ENCODE results near the gene NUMA1. TPM values are rescaled to one million over a fixed set of nuclear protein-coding genes. Genes with fewer than 3 reads are reported as not detected.

The NUMA1 gene
- total and polyA plus RNA-seq, 2 experiments from 2014 or later, result 33.2 to 104 TPM

GRCh38 chr11:72040491-72041363 lies 39.6 kb downstream of the NUMA1 start:
- ATAC-seq (peak; percentile 70), DNase-seq (ENCODE audit: low spot score) (peak; percentile 74)
- H3K4me3 Mint-ChIP-seq, result no peak overlapping the region
- Histone ChIP-seq H3K36me3 (ENCODE audit: insufficient read depth) (no peaks in the 10 kb centered on the region), H3K9me2 (ENCODE audit: insufficient read depth) (no peaks in the 10 kb centered on the region), H2AFZ (no peak overlapping the region), H3F3A (replicated peaks; ENCODE audit: low read depth) (peaks cover 5% of the 10 kb centered on the region), H3K4me2 (peak overlapping the region; percentile 71), H3K4me3 (peak overlapping the region; percentile 51), H3K27me3 (ENCODE audit: insufficient read depth) (no peaks in the 10 kb centered on the region), H3K4me1 (ENCODE audit: insufficient read depth) (peaks cover 41% of the 10 kb centered on the region), H3K27ac (ENCODE audit: low read depth) (peak overlapping the region; percentile 81), H4K20me1 (replicated peaks; ENCODE audit: insufficient read depth) (peaks cover 5% of the 10 kb centered on the region; the same call in 1 of the 2 replicates), H3K79me2 (replicated peaks; ENCODE audit: insufficient read depth) (peaks cover 74% of the 10 kb centered on the region)
- no peak overlapping the region for H3K27ac Mint-ChIP-seq
- H3K9me3 Mint-ChIP-seq, result no peaks in the 10 kb centered on the region
- peaks cover 4% of the 10 kb centered on the region for H3K36me3 Mint-ChIP-seq (ENCODE audit: low read depth)
- peaks cover 4% of the 10 kb centered on the region for H3K27me3 Mint-ChIP-seq (ENCODE audit: insufficient read depth, low read depth, poor library complexity)
- peaks cover 10% of the 10 kb centered on the region for H3K4me1 Mint-ChIP-seq
- TF ChIP-seq CREB1 (CRISPR knock-in tag; IDR thresholded peaks at IDR 0.05; ENCODE audit: low read depth), result 0 out of 2 replicates have a peak, but pooled peaks have one; percentile 18
- TF ChIP-seq ZNF462 (CRISPR knock-in tag; IDR thresholded peaks at IDR 0.05), result no peak

- H2AFZ ChIP-seq, result no peak overlapping the region
- peaks cover 5% of the 10 kb centered on the region for H3F3A ChIP-seq (replicated peaks; ENCODE audit: low read depth)
- no peaks in the 10 kb centered on the region; the same call in 1 of the 2 replicates for H3K36me3 ChIP-seq (ENCODE audit: insufficient read depth)
- H3K4me1 ChIP-seq (ENCODE audit: insufficient read depth), result peaks cover 41% of the 10 kb centered on the region
- H3K4me1 Mint-ChIP-seq, result peaks cover 8% of the 10 kb centered on the region
- no peak overlapping the region for H3K27ac Mint-ChIP-seq
- no peak overlapping the region for H3K4me3 Mint-ChIP-seq
- H3K36me3 Mint-ChIP-seq (ENCODE audit: low read depth), result peaks cover 12% of the 10 kb centered on the region
- DNase-seq (ENCODE audit: low spot score), result no peak
- peak overlapping the region; percentile 71 for H3K4me2 ChIP-seq
- H3K27ac ChIP-seq (ENCODE audit: low read depth), result peak overlapping the region; percentile 81
- H3K9me3 Mint-ChIP-seq, result no peaks in the 10 kb centered on the region
- ATAC-seq, result no peak
- peaks cover 5% of the 10 kb centered on the region; the same call in 1 of the 2 replicates for H4K20me1 ChIP-seq (replicated peaks; ENCODE audit: insufficient read depth)
- H3K27me3 ChIP-seq (ENCODE audit: insufficient read depth), result no peaks in the 10 kb centered on the region
- peak overlapping the region; percentile 51; the same call in 1 of the 2 replicates for H3K4me3 ChIP-seq
- H3K27me3 Mint-ChIP-seq (ENCODE audit: insufficient read depth, low read depth, poor library complexity), result peaks cover 4% of the 10 kb centered on the region
- H3K79me2 ChIP-seq (replicated peaks; ENCODE audit: insufficient read depth), result peaks cover 77% of the 10 kb centered on the region
- no peaks in the 10 kb centered on the region for H3K9me2 ChIP-seq (ENCODE audit: insufficient read depth)
- no peak for TF ChIP-seq JUNB (IDR thresholded peaks at IDR 0.05; ENCODE audit: unreplicated experiment)
- TF ChIP-seq REST (IDR thresholded peaks at IDR 0.05; ENCODE audit: unreplicated experiment), result no peak
- TF ChIP-seq ETS1 (IDR thresholded peaks at IDR 0.05), result no peak
- no peak for TF ChIP-seq EZH2phosphoT487 (IDR thresholded peaks at IDR 0.05; ENCODE audit: unreplicated experiment)
These were observed 40.4 kb downstream of the NUMA1 start for GRCh38 chr11:72039856-72040401.
